HepG2 (cell line): ENCODE measurements around the gene SNX6. TPM values are rescaled to one million over a fixed set of nuclear protein-coding genes. Genes with fewer than 3 reads are reported as not detected.
A peak's percentile ranks its signal among the peaks of the same experiment; 100 is the strongest.

ENCODE experiments used
- ATF3 ChIP-seq: sonication (generic); formaldehyde crosslinking; IDR thresholded peaks from 2 replicates; pipeline ENCODE4 v1.4.0; 2020; ENCODE audit warnings: missing genetic modification reagents
- GMEB1 ChIP-seq: sonication (generic); formaldehyde crosslinking; IDR thresholded peaks from 2 replicates; pipeline ENCODE4 v1.5.1; 2020; ENCODE audit warnings: missing genetic modification reagents, mild to moderate bottlenecking, borderline replicate concordance
- HIC2 ChIP-seq: sonication (generic); formaldehyde crosslinking; IDR thresholded peaks from 2 replicates; pipeline ENCODE4 v1.9.0; 2022; ENCODE audit warnings: low read depth, missing genetic modification reagents
- IRX3 ChIP-seq: sonication (generic); formaldehyde crosslinking; IDR thresholded peaks from 2 replicates; pipeline ENCODE4 v1.8.1; 2023; ENCODE audit warnings: mild to moderate bottlenecking, low read depth, missing genetic modification reagents, borderline replicate concordance
- PAXIP1 ChIP-seq: sonication (generic); formaldehyde crosslinking; conservative IDR thresholded peaks from 2 replicates; pipeline ENCODE4 v1.4.0; 2020; ENCODE audit warnings: mild to moderate bottlenecking, missing genetic modification reagents, moderate library complexity
- POLR2AphosphoS5 ChIP-seq: IDR thresholded peaks from 2 replicates; pipeline ENCODE4 v1.6.1; 2012; ENCODE audit warnings: low read depth, low read length
- RARA ChIP-seq: IDR thresholded peaks from 2 replicates; pipeline ENCODE4 v1.6.1; 2016; ENCODE audit warnings: missing genetic modification reagents, missing compliant biosample characterization
- RBAK ChIP-seq: sonication (generic); formaldehyde crosslinking; IDR thresholded peaks from 2 replicates; pipeline ENCODE4 v1.5.1; 2020; ENCODE audit warnings: mild to moderate bottlenecking, missing genetic modification reagents
- RBFOX2 ChIP-seq: fragments of 200-400 bp; formaldehyde crosslinking; IDR thresholded peaks from 2 replicates; pipeline ENCODE4 v1.6.1; 2017; ENCODE audit warnings: low read depth, mild to moderate bottlenecking, low read length
- RBM22 ChIP-seq: fragments of 200-400 bp; formaldehyde crosslinking; optimal IDR thresholded peaks from 2 replicates; pipeline ENCODE3; 2017; ENCODE audit warnings: mild to moderate bottlenecking, low read length, moderate library complexity
- TEAD2 ChIP-seq: sonication (generic); formaldehyde crosslinking; IDR thresholded peaks from 2 replicates; pipeline ENCODE4 v1.9.0; 2021; ENCODE audit warnings: missing genetic modification reagents
- ZNF883 ChIP-seq: sonication (generic); formaldehyde crosslinking; IDR thresholded peaks from 2 replicates; pipeline ENCODE4 v1.5.1; 2020; ENCODE audit warnings: mild to moderate bottlenecking, missing genetic modification reagents; ENCODE audit errors: not compliant biosample characterization
- ZSCAN30 ChIP-seq: sonication (generic); formaldehyde crosslinking; IDR thresholded peaks from 2 replicates; pipeline ENCODE4 v1.5.0; 2020; ENCODE audit warnings: mild to moderate bottlenecking, missing genetic modification reagents
- polyA plus RNA-seq, 8 experiments: library from polyadenylated mRNA; depleted of rRNA in 3 of 8; stranded (reverse) in 7 of 8; unstranded in 1 of 8; fragments of >200 nt; fragmentation: Illumina TruSeq in 4 of 8; extraction: Trizol in 4 of 8; gene quantifications; 2 replicates each; pipeline versions ENCODE4 v1.2.1 to v1.2.3, GENCODE V29; 2011 to 2016; ENCODE audit warnings: low read depth in 4 of 8, missing spikeins in 1 of 8, mixed read lengths in 1 of 8; ENCODE audit not compliant: insufficient read depth in 1 of 8
- total RNA-seq, 5 experiments: library from RNA; depleted of rRNA; stranded (reverse); fragments of >200 nt; fragmentation: Illumina TruSeq; extraction: Trizol; gene quantifications; 2 replicates each; pipeline ENCODE4 v1.2.3, GENCODE V29; 2016; ENCODE audit warnings: low read depth in 1 of 5
- TF ChIP-seq, protein P1 (sequence below): IDR thresholded peaks from 2 replicates; pipeline ENCODE4 v1.6.1; 2016; ENCODE audit warnings: missing compliant biosample characterization, missing genetic modification reagents, borderline replicate concordance
- TF ChIP-seq, protein P2 (sequence below): conservative IDR thresholded peaks from 2 replicates; pipeline ENCODE4 v1.6.1; 2018; ENCODE audit warnings: missing genetic modification reagents
- TF ChIP-seq, protein P3 (sequence below): sonication (generic); formaldehyde crosslinking; IDR thresholded peaks from 2 replicates; pipeline ENCODE4 v1.8.1; 2022; ENCODE audit warnings: mild to moderate bottlenecking, missing genetic modification reagents

Gene SNX6
- total and polyA plus RNA-seq, 2 of the 13 experiments (the other 11 are each of a cell fraction or from before 2014, with no cell fraction given): 92.3 to 169 TPM

GRCh38 chr14:34629657-34630529 is at the start of gene SNX6 (continued):
- TF ChIP-seq PAXIP1 (CRISPR knock-in tag) (peak; percentile 54), IRX3 (CRISPR knock-in tag) (no peak; the same call in none of the 2 replicates), ZSCAN30 (CRISPR knock-in tag) (no peak), RBAK (CRISPR knock-in tag) (no peak), RARA (CRISPR knock-in tag) (no peak), ATF3 (CRISPR knock-in tag) (no peak; the same call in 1 of the 2 replicates), RBM22 (peak; percentile 53), RBFOX2 (peak; percentile 95), ZNF883 (peak; percentile 83), GMEB1 (no peak), TEAD2 (CRISPR knock-in tag) (peak; percentile 87), HIC2 (CRISPR knock-in tag) (peak; percentile 58; the same call in 1 of the 2 replicates), POLR2AphosphoS5 (peak; percentile 96)
- TF ChIP-seq, protein P1, sequence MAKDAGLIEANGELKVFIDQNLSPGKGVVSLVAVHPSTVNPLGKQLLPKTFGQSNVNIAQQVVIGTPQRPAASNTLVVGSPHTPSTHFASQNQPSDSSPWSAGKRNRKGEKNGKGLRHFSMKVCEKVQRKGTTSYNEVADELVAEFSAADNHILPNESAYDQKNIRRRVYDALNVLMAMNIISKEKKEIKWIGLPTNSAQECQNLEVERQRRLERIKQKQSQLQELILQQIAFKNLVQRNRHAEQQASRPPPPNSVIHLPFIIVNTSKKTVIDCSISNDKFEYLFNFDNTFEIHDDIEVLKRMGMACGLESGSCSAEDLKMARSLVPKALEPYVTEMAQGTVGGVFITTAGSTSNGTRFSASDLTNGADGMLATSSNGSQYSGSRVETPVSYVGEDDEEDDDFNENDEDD (CRISPR knock-in tag): peak; percentile 44; the same call in 1 of the 2 replicates
- TF ChIP-seq, protein P2, sequence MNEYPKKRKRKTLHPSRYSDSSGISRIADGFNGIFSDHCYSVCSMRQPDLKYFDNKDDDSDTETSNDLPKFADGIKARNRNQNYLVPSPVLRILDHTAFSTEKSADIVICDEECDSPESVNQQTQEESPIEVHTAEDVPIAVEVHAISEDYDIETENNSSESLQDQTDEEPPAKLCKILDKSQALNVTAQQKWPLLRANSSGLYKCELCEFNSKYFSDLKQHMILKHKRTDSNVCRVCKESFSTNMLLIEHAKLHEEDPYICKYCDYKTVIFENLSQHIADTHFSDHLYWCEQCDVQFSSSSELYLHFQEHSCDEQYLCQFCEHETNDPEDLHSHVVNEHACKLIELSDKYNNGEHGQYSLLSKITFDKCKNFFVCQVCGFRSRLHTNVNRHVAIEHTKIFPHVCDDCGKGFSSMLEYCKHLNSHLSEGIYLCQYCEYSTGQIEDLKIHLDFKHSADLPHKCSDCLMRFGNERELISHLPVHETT: peak; percentile 23
- TF ChIP-seq, protein P3, sequence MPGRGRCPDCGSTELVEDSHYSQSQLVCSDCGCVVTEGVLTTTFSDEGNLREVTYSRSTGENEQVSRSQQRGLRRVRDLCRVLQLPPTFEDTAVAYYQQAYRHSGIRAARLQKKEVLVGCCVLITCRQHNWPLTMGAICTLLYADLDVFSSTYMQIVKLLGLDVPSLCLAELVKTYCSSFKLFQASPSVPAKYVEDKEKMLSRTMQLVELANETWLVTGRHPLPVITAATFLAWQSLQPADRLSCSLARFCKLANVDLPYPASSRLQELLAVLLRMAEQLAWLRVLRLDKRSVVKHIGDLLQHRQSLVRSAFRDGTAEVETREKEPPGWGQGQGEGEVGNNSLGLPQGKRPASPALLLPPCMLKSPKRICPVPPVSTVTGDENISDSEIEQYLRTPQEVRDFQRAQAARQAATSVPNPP: no peak
